ENCODE measurements around the gene HIRA.
"Not testable (repeated sequence)": the region's sequence is repeated elsewhere in the genome, so short reads cannot be mapped to it uniquely, and the experiment has no call there.

HIRA gene

GRCh38 chr22:19386248-19386647 is 45.3 kb downstream of the HIRA start:
- DNase-seq = no peak

GRCh38 chr22:19385221-19385906 is 46.2 kb downstream of the HIRA start:
- DNase-seq = no peak

- DNase-seq = no peak
These were observed 48.2 kb downstream of the HIRA start for GRCh38 chr22:19383292-19383691.

GRCh38 chr22:19382240-19382639 is 49.3 kb downstream of the HIRA start:
- no peak for DNase-seq

GRCh38 chr22:19378344-19378674 is 53.2 kb downstream of the HIRA start:
- no peak for DNase-seq

GRCh38 chr22:19377565-19378343 is 53.8 kb downstream of the HIRA start:
- DNase-seq = no peak

DNA sequence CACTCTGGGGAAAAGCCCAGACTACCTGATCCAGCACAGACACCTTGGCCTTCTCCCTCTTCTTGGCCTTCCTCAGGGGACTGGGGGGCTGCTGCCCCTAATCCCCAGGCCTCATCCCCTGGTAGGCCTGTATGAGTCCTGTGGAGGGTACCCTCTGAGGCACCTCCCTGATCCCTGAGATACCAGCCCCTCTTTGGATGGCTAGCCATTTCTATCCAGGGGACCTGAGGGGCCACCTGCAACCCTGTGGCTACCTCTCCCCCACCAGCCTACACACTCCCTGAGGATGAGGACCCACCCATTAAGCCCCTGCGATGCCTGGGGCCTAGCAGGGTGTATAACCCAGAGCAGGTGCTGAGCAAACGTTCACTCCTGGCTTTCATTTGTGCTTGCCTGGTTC is 54.6 kb downstream of the HIRA start:
- DNase-seq = no peak

DNA sequence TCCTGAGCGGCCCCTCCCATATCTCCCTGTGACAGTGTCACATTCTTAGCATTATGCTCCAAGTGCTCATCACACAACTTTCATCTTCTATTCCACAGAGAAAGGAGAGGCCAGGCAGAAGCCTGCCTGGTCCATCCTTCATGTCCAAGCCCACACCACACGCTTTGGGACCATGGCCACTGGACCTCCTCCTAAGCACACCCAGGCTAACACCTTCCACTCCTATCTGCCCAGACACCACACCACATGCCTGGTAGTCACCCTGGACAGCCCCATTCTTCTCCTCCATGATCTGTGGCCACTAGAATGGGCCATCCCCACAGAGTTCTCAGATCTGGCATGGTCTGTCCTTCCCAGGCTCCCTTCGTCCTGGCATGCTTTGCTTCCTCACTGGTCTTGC is 55.3 kb downstream of the HIRA start:
- DNase-seq = no peak

- DNase-seq = no peak
These were observed 56.1 kb downstream of the HIRA start for GRCh38 chr22:19375435-19375834.

DNA sequence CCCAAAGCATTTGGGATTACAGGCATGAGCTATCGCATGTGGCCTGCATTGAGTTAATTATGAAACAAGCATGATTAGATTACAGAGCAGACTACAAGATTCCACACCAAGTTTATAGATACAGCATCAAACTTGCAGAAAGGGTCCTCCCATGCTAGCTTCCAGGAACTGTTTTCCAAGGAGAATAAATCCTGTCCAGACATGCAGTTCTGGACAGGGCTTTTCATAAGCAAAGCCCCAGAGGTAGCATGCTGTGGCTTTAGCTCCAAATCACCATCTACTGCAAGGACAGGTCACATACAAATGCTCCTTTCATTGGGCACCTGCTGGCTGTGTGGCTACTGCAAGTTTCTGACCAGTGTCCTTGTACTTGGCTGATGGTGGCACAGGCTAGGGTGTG is 57.1 kb downstream of the HIRA start:
- no peak for DNase-seq

DNA sequence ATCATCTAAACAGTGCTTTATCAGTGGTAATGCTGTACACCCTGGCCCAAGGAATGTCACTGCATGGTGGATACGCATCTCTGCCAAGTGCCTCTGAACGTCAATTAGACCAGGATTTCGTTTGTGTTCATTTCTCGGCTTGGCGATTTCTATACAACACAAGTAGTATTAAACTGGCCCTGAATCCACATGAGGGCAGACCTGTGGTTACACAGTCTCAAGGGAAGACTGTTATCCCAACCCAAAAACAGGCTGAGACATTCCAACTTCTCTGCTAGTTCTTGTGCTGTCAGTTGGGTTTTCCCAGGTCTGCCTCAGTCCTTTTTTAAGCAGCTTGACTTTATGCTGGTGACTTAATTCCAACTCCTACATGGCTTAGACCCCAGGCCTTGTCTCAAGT is 58.1 kb downstream of the HIRA start:
- no peak for DNase-seq

DNA sequence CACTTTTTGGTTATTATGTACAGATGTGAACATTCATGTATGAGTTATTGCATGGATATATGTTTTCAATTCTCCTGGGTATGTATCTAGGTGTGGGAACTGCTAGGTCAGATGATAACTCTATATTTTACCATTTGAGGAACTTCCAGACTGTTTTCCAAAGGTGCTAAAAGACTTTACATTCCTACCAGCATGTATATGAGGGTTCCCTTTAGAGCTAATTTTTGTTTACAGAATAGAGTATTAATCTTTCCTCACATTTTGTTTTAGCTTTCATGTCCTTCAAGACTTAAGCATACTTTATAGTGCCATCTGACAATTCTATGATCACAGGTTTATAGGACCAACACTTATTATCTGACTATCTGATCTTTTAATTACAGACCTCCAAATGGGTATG is 59.6 kb downstream of the HIRA start:
- no peak for DNase-seq

GRCh38 chr22:19368876-19369275 is 62.7 kb downstream of the HIRA start:
- DNase-seq = no peak

- no peak for DNase-seq
These were observed 63.7 kb downstream of the HIRA start for GRCh38 chr22:19367763-19368367.

GRCh38 chr22:19363541-19363940 is 68.0 kb downstream of the HIRA start:
- not testable (repeated sequence) for DNase-seq

- DNase-seq = no peak
These were observed 69.9 kb downstream of the HIRA start for GRCh38 chr22:19361501-19362103.

- DNase-seq = no peak
These were observed 70.7 kb downstream of the HIRA start for GRCh38 chr22:19360862-19361261.

DNA sequence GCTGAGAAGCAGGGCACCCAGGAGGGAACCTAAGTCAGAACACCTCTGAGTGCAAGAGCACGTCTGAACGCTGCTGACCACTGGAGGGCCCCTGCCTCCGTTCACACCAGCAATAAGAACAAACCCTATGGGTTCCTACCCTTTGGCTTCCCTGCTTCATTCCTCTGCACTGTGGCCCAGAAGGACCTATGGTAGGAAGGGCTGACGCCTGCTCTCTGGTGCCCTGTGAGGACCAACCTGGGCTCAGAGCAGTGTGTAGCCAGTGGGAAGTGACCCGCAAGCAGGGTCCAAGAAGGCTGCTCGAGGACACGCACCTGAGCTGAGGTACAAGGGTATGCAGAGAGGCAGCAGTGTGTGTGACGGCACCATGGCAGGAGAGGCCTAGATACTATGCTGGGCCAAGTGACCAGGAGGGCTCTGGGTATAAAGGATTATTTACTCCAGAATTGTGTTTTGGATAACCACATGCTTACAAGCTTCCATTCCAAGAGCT is 71.2 kb downstream of the HIRA start:
- DNase-seq = no peak

DNA sequence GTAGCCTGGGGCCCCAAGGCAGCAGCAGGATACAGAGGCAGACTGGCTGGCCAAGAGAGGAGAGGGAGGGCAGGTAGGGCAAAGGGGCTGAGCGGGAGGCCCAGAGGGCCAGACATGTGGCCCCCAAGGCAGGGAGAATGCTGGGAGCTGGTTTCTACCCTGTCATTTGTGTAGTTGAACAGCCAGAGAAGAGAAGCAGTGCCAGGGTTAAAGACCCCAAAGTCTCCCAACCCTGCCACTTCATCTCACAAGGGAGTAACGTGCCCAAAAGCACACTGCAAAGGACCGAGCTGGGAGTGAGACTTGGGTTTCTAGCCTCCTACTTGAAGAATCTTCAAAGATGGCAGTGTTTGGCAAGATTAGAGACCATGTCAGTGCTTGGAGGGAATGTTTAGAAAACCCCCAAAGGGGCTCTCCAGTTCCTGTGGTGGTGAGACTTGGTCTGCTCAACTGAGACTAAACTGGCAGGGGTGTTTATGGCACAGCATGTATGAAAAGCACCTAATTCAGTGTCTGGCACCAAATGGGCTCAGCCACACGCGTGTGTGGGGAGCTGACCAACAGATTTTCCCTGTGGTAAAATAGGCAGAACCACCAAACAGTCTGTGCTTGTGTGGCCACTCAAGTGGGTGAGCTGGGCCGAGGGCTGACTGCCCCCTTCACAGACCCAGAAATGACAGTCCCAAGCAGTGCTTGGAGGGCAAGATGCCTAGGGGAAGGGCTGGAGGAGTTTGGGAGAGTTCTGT is 71.8 kb downstream of the HIRA start:
- DNase-seq = no peak

DNA sequence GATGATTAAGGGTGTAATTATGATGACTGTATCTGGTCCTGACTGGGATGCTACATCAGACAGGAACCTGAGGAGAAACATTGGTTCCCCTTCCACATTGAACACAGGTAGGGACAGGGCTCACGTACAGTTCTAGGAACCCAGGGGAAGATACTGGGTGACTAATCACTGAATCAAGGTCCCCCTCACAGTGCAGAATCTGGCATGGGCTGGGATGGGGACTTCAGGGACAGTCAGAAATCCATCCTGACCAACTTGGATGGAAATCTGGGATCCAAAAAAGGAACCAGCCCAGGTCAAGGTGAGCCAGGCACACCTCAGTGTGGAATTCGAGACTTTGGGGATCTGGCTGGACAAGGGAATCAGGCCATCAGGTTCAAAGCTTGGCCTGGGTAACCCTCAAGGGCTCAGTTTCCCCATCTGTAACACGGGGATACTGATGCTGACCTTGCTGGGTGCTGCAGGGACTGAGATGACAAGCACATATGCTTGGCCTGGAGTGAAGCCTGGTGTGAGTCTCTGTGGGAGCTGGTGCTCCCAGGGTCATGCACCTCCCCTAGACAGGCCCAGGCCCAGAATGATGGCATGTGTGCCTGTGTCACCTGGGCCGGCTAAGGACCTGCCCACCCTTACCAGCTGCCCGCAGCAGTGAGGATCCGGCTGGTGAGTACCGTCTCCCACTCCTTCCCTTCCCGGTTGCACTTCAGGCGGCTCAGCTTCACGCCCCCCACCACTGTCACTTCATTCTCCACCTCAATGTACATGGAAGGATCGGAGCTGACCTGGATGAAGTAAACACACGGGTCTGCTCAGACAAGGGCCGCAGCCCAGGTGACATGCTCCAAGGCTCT is 72.6 kb downstream of the HIRA start:
- no peak for DNase-seq

DNA sequence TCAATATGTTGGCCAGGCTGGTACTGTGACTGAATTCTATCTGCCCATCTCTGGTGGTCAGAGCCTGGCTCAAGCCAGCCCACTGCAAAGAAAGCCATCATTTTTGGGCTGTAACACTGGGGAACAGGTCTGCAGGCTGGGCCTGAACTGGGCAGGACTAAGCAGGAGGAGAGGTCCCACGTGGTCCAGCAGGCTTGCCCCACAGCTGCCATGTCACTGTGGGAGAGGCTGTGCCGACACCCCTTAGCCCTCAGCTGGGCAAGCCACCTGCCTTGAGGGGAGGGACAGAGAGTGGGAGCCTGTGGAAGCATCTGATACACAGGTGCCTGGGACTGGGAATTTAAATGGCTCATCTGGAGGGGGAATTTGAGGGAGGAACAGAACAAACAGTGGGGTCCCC is 73.3 kb downstream of the HIRA start:
- no peak for DNase-seq
